Testis (tissue), 2 donors: ENCODE measurements around the gene PRPSAP1.

Source experiments
- POLR2A ChIP-seq: fragments of 450-650 bp; IDR thresholded peaks from one replicate; pipeline ENCODE4 v1.6.1; 2017; ENCODE audit warnings: antibody characterized with exemption, mild to moderate bottlenecking, moderate library complexity
- TF ChIP-seq, protein P1 (sequence below), 3 experiments: fragments of 450-650 bp in 2 of 3; fragments of 200-600 bp in 1 of 3; sonication (generic) in 1 of 3; IDR thresholded peaks; one replicate each; pipeline ENCODE4 v1.5.1; 2016 to 2019; ENCODE audit warnings: antibody characterized with exemption in 3 of 3, mild to moderate bottlenecking in 2 of 3, moderate library complexity in 1 of 3

DNA sequence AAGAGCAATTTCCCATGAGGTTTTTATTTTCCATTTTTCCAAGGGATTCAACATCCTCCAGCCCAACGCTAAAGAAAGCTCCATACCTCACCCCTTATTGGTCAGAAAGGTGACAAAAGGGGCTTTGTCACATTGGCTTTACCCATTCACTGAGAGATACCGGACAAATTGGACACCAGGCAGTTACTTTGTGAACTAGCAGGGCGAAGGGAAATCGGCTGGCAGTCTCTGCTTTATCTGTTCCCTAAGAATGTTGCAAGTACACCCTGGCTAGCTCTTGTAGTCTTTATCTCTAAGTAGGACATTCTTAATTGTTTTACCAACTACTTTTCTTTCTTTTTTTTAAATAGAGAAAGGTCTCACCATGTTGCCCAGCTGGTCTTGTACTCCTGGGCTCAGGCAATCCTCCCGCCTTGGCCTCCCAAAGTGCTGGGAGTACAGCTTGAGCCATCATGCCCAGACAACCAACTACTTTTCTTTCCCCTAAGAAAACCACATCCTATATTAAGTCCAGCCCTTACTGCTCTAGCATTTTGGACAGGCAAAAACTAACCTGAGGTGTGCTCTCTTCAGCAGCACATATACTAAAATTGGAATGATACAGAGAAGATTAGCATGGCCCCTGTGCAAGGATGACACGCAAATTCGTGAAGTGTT lies 16.8 kb downstream of the PRPSAP1 start:
- TF ChIP-seq, protein P1, sequence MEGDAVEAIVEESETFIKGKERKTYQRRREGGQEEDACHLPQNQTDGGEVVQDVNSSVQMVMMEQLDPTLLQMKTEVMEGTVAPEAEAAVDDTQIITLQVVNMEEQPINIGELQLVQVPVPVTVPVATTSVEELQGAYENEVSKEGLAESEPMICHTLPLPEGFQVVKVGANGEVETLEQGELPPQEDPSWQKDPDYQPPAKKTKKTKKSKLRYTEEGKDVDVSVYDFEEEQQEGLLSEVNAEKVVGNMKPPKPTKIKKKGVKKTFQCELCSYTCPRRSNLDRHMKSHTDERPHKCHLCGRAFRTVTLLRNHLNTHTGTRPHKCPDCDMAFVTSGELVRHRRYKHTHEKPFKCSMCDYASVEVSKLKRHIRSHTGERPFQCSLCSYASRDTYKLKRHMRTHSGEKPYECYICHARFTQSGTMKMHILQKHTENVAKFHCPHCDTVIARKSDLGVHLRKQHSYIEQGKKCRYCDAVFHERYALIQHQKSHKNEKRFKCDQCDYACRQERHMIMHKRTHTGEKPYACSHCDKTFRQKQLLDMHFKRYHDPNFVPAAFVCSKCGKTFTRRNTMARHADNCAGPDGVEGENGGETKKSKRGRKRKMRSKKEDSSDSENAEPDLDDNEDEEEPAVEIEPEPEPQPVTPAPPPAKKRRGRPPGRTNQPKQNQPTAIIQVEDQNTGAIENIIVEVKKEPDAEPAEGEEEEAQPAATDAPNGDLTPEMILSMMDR (IDR thresholded peaks at IDR 0.05) = no peak
- TF ChIP-seq POLR2A = no peak
